HepG2 (cell line): ENCODE data around the gene CPHXL2. TPM values are rescaled to one million over a fixed set of nuclear protein-coding genes. Genes with fewer than 3 reads are reported as not detected.

Experiments used
- ETV6 ChIP-seq: sonication (generic); formaldehyde crosslinking; conservative IDR thresholded peaks from 2 replicates; pipeline ENCODE4 v1.4.0; 2020; ENCODE audit warnings: missing genetic modification reagents
- FOXO1 ChIP-seq: sonication (generic); formaldehyde crosslinking; IDR thresholded peaks from 2 replicates; pipeline ENCODE4 v1.4.0; 2020; ENCODE audit warnings: missing genetic modification reagents
- MAFF ChIP-seq: IDR thresholded peaks from 2 replicates; pipeline ENCODE4 v1.6.1; 2011; ENCODE audit warnings: low read depth, low read length, improper control_type of control experiment
- PHF8 ChIP-seq: sonication (generic); formaldehyde crosslinking; IDR thresholded peaks from 2 replicates; pipeline ENCODE4 v1.5.0; 2020; ENCODE audit warnings: missing genetic modification reagents
- POGK ChIP-seq: sonication (generic); formaldehyde crosslinking; conservative IDR thresholded peaks from 2 replicates; pipeline ENCODE4 v1.8.0; 2022; ENCODE audit warnings: mild to moderate bottlenecking, moderate library complexity, missing genetic modification reagents
- SMAD1 ChIP-seq: sonication (generic); formaldehyde crosslinking; IDR thresholded peaks from 2 replicates; pipeline ENCODE4 v1.4.0; 2020; ENCODE audit warnings: missing genetic modification reagents, low read depth, mild to moderate bottlenecking, borderline replicate concordance
- TFE3 ChIP-seq: IDR thresholded peaks from 2 replicates; pipeline ENCODE4 v1.6.1; 2016
- THAP9 ChIP-seq: sonication (generic); formaldehyde crosslinking; IDR thresholded peaks from 2 replicates; pipeline ENCODE4; 2020; ENCODE audit warnings: missing genetic modification reagents, mild to moderate bottlenecking, borderline replicate concordance
- ZMAT3 ChIP-seq: sonication (generic); formaldehyde crosslinking; conservative IDR thresholded peaks from 2 replicates; pipeline ENCODE4 v1.7.0; 2021; ENCODE audit warnings: missing genetic modification reagents
- ZNF124 ChIP-seq: sonication (generic); formaldehyde crosslinking; IDR thresholded peaks from 2 replicates; pipeline ENCODE4 v1.4.0; 2020; ENCODE audit warnings: missing genetic modification reagents
- polyA plus RNA-seq, 8 experiments: library from polyadenylated mRNA; depleted of rRNA in 3 of 8; stranded (reverse) in 7 of 8; unstranded in 1 of 8; fragments of >200 nt; fragmentation: Illumina TruSeq in 4 of 8; extraction: Trizol in 4 of 8; gene quantifications; 2 replicates each; pipeline versions ENCODE4 v1.2.1 to v1.2.3, GENCODE V29; 2011 to 2016; ENCODE audit warnings: low read depth in 4 of 8, missing spikeins in 1 of 8, mixed read lengths in 1 of 8; ENCODE audit not compliant: insufficient read depth in 1 of 8
- total RNA-seq, 5 experiments: library from RNA; depleted of rRNA; stranded (reverse); fragments of >200 nt; fragmentation: Illumina TruSeq; extraction: Trizol; gene quantifications; 2 replicates each; pipeline ENCODE4 v1.2.3, GENCODE V29; 2016; ENCODE audit warnings: low read depth in 1 of 5
- TF ChIP-seq, protein P1 (sequence below): sonication (generic); formaldehyde crosslinking; IDR thresholded peaks from 2 replicates; pipeline ENCODE4 v1.5.1; 2020; ENCODE audit warnings: mild to moderate bottlenecking, missing genetic modification reagents, borderline replicate concordance
- TF ChIP-seq, protein P2 (sequence below): sonication (generic); formaldehyde crosslinking; IDR thresholded peaks from 2 replicates; pipeline ENCODE4 v1.9.0; 2021; ENCODE audit warnings: missing genetic modification reagents, borderline replicate concordance

The CPHXL2 gene
- total and polyA plus RNA-seq, 2 of the 13 experiments (the other 11 are each of a cell fraction or from before 2014, with no cell fraction given), result not detected

DNA sequence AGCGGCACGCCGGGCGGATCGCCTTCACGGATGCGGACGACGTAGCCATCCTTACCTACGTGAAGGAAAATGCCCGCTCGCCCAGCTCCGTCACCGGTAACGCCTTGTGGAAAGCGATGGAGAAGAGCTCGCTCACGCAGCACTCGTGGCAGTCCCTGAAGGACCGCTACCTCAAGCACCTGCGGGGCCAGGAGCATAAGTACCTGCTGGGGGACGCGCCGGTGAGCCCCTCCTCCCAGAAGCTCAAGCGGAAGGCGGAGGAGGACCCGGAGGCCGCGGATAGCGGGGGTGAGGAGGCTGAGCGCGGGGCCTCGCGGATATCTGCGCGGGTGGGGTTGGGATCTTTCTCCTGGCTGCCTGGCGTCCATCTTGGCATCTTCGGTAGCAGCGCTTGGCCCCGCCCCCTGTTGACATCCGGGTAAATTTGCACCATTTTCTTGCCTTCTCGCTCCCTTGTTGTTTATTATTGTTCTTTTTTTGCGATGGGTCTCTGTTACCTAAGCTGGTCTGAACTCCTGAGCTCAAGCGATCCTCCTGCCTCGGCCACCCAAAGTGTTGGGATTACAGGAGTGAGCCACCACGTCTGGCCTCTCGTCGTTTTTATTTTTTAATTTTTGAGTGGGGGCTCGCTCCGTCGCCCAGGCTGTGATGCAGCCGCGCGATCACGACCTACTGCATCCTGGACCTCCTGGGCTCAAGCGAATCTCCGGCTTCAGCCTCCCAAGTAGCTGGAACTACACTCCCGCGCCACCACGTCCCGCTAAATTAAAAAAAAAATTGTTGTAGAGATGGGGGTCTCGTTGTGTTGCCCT lies 28.3 kb downstream of the CPHXL2 start (continued):
- TF ChIP-seq, protein P1, sequence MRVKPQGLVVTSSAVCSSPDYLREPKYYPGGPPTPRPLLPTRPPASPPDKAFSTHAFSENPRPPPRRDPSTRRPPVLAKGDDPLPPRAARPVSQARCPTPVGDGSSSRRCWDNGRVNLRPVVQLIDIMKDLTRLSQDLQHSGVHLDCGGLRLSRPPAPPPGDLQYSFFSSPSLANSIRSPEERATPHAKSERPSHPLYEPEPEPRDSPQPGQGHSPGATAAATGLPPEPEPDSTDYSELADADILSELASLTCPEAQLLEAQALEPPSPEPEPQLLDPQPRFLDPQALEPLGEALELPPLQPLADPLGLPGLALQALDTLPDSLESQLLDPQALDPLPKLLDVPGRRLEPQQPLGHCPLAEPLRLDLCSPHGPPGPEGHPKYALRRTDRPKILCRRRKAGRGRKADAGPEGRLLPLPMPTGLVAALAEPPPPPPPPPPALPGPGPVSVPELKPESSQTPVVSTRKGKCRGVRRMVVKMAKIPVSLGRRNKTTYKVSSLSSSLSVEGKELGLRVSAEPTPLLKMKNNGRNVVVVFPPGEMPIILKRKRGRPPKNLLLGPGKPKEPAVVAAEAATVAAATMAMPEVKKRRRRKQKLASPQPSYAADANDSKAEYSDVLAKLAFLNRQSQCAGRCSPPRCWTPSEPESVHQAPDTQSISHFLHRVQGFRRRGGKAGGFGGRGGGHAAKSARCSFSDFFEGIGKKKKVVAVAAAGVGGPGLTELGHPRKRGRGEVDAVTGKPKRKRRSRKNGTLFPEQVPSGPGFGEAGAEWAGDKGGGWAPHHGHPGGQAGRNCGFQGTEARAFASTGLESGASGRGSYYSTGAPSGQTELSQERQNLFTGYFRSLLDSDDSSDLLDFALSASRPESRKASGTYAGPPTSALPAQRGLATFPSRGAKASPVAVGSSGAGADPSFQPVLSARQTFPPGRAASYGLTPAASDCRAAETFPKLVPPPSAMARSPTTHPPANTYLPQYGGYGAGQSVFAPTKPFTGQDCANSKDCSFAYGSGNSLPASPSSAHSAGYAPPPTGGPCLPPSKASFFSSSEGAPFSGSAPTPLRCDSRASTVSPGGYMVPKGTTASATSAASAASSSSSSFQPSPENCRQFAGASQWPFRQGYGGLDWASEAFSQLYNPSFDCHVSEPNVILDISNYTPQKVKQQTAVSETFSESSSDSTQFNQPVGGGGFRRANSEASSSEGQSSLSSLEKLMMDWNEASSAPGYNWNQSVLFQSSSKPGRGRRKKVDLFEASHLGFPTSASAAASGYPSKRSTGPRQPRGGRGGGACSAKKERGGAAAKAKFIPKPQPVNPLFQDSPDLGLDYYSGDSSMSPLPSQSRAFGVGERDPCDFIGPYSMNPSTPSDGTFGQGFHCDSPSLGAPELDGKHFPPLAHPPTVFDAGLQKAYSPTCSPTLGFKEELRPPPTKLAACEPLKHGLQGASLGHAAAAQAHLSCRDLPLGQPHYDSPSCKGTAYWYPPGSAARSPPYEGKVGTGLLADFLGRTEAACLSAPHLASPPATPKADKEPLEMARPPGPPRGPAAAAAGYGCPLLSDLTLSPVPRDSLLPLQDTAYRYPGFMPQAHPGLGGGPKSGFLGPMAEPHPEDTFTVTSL (CRISPR knock-in tag), result 0 out of 2 replicates have a peak, but pooled peaks have one; percentile 31
- TF ChIP-seq, protein P2, sequence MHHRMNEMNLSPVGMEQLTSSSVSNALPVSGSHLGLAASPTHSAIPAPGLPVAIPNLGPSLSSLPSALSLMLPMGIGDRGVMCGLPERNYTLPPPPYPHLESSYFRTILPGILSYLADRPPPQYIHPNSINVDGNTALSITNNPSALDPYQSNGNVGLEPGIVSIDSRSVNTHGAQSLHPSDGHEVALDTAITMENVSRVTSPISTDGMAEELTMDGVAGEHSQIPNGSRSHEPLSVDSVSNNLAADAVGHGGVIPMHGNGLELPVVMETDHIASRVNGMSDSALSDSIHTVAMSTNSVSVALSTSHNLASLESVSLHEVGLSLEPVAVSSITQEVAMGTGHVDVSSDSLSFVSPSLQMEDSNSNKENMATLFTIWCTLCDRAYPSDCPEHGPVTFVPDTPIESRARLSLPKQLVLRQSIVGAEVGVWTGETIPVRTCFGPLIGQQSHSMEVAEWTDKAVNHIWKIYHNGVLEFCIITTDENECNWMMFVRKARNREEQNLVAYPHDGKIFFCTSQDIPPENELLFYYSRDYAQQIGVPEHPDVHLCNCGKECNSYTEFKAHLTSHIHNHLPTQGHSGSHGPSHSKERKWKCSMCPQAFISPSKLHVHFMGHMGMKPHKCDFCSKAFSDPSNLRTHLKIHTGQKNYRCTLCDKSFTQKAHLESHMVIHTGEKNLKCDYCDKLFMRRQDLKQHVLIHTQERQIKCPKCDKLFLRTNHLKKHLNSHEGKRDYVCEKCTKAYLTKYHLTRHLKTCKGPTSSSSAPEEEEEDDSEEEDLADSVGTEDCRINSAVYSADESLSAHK (CRISPR knock-in tag), result no peak
- peak; percentile 45; the same call in 1 of the 2 replicates for TF ChIP-seq POGK (CRISPR knock-in tag)
- TF ChIP-seq TFE3 (CRISPR knock-in tag), result 0 out of 2 replicates have a peak, but pooled peaks have one; percentile 39
- TF ChIP-seq PHF8 (CRISPR knock-in tag), result peak; percentile 69
- 0 out of 2 replicates have a peak, but pooled peaks have one; percentile 7 for TF ChIP-seq THAP9 (CRISPR knock-in tag)
- 0 out of 2 replicates have a peak, but pooled peaks have one; percentile 7 for TF ChIP-seq FOXO1
- TF ChIP-seq SMAD1 (CRISPR knock-in tag), result peak; percentile 75; the same call in 1 of the 2 replicates
- TF ChIP-seq MAFF, result no peak
- peak; percentile 51; the same call in 1 of the 2 replicates for TF ChIP-seq ETV6
- 0 out of 2 replicates have a peak, but pooled peaks have one; percentile 20 for TF ChIP-seq ZMAT3 (CRISPR knock-in tag)
- TF ChIP-seq ZNF124 (CRISPR knock-in tag), result 0 out of 2 replicates have a peak, but pooled peaks have one; percentile 22
